Right lobe of liver (tissue), 6 donors: Measurements from ENCODE around the gene SIGLEC1. TPM values are rescaled to one million over a fixed set of nuclear protein-coding genes. Genes with fewer than 3 reads are reported as not detected.

Source experiments
- ATAC-seq, 4 donors: fragments of 200-7000 bp; cut with Tn5 transposase; one replicate each; pipeline ENCODE4 v1.9.1; 2020; ENCODE audit warnings: mild to moderate bottlenecking in 4 of 4, moderate library complexity in 4 of 4
- DNase-seq, 3 donors: peaks; one replicate each; pipeline ENCODE4 v3.0.0-alpha.2; 2020
- H3K27ac ChIP-seq, 3 donors: fragments of 200-600 bp; one replicate each; pipeline ENCODE4 v1.8.0; 2022
- H3K27me3 ChIP-seq, 2 donors: fragments of 200-600 bp; one replicate each; pipeline ENCODE4 v1.8.0; 2022
- H3K36me3 ChIP-seq, 4 donors: fragments of 200-600 bp; sonication (generic) in 1 of 4; one replicate each; pipeline versions ENCODE4 v1.5.1 to v1.8.0; 2017 to 2022; ENCODE audit warnings: control low read depth in 1 of 4
- H3K4me1 ChIP-seq, 4 donors: fragments of 200-600 bp; sonication (generic) in 1 of 4; one replicate each; pipeline versions ENCODE4 v1.5.1 to v1.8.0; 2017 to 2022; ENCODE audit warnings: control low read depth in 1 of 4
- H3K4me3 ChIP-seq, 3 donors: fragments of 200-600 bp; one replicate each; pipeline ENCODE4 v1.8.0; 2022
- H3K9me3 ChIP-seq, 4 donors: fragments of 200-600 bp; sonication (generic) in 1 of 4; one replicate each; pipeline versions ENCODE4 v1.5.1 to v1.8.0; 2017 to 2022; ENCODE audit warnings: control low read depth in 1 of 4
- POLR2A ChIP-seq: fragments of 450-650 bp; IDR thresholded peaks from one replicate; pipeline ENCODE4 v1.6.1; 2017; ENCODE audit warnings: antibody characterized with exemption, mild to moderate bottlenecking
- WGBS: methylation state at CpG from one replicate; pipeline ENCODE4 v1.1.6; 2018; ENCODE audit warnings: low coverage, low lambda C conversion rate; ENCODE audit not compliant: insufficient coverage; ENCODE audit errors: missing lambda C conversion rate; 5-methylcytosine and 5-hydroxymethylcytosine counted together
- intact Hi-C, 2 donors: fragments of 100-400 bp; cut with DNase I; formaldehyde crosslinking; loops; one replicate each; pipeline versions ENCODE4 v1.11.2 to v1.14.1; 2022
- total RNA-seq, 6 experiments: library from RNA; depleted of rRNA in 2 of 6; stranded (reverse); fragments of >200 nt in 2 of 6; fragmentation: NEBNext Ultra II Directional in 3 of 6; extraction: Animal tissue kit (Norgen Biotek cat#: 25700) in 3 of 6; gene quantifications; one replicate each; pipeline versions ENCODE4 v1.1.0 to v1.2.4, GENCODE V29; 2016 to 2023
- TF ChIP-seq, protein P1 (sequence below), 4 donors: fragments of 200-600 bp in 3 of 4; fragments of 450-650 bp in 1 of 4; IDR thresholded peaks; one replicate each; pipeline versions ENCODE4 v1.5.1 to v1.8.0; 2016 to 2022; ENCODE audit warnings: antibody characterized with exemption in 4 of 4, mild to moderate bottlenecking in 2 of 4
- donor health status: DM: no; HTN: yes; CAD: no.
- donor health status: DM: no; HTN: no; CAD: no.
- donor health status: DM: no; HTN: no; CAD: no.
- donor health status: DM: no; HTN: yes; CAD: no.
- donor health status: DM: no; HTN: yes; CAD: no.

The SIGLEC1 gene
- total RNA-seq, 6 experiments from 2014 or later: 2.6 to 13.9 (median 5.7) TPM

DNA sequence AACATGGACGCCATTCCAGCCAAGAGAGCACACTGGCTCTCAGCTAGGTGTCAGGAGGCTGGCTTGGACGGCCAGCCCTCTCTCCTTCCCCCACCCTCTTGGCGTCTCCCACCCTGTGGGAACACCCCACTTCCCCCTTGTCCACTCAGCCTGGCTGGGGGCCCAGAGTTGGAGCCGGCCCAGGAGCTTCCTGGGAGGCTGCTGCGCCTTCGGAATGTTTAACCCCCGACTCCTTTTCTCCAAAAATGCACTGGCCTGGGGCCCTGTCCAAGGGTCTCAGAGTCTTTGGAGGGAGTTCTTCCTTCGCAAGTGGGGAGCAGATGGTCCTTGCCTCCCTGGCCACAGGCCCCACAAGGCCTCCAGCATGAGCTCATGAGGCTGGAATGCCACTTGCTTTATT, 34.7 kb downstream of the SIGLEC1 start:
- Histone ChIP-seq H3K4me3 (no peak overlapping the region), H3K36me3 (no peaks in the 10 kb centered on the region), H3K4me1 (peaks cover 0 to 6% (median 0%) of the 10 kb centered on the region in 4 donors), H3K27me3 (peaks cover 4 to 10% of the 10 kb centered on the region in 2 donors), H3K27ac (no peak overlapping the region), H3K9me3 (no peaks in the 10 kb centered on the region)
- TF ChIP-seq, protein P1, sequence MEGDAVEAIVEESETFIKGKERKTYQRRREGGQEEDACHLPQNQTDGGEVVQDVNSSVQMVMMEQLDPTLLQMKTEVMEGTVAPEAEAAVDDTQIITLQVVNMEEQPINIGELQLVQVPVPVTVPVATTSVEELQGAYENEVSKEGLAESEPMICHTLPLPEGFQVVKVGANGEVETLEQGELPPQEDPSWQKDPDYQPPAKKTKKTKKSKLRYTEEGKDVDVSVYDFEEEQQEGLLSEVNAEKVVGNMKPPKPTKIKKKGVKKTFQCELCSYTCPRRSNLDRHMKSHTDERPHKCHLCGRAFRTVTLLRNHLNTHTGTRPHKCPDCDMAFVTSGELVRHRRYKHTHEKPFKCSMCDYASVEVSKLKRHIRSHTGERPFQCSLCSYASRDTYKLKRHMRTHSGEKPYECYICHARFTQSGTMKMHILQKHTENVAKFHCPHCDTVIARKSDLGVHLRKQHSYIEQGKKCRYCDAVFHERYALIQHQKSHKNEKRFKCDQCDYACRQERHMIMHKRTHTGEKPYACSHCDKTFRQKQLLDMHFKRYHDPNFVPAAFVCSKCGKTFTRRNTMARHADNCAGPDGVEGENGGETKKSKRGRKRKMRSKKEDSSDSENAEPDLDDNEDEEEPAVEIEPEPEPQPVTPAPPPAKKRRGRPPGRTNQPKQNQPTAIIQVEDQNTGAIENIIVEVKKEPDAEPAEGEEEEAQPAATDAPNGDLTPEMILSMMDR (IDR thresholded peaks at IDR 0.05): no peak
- no peak for TF ChIP-seq POLR2A
- WGBS: 60% methylated on average over 6 of the region's 8 CpGs
- intact Hi-C loops: loop anchor here in 1 of 2 donors (10.0 kb wide), 1 partner anchor 97 kb away; no protein-coding TSS in a partner anchor
- no peak for DNase-seq
- no peak for ATAC-seq

DNA sequence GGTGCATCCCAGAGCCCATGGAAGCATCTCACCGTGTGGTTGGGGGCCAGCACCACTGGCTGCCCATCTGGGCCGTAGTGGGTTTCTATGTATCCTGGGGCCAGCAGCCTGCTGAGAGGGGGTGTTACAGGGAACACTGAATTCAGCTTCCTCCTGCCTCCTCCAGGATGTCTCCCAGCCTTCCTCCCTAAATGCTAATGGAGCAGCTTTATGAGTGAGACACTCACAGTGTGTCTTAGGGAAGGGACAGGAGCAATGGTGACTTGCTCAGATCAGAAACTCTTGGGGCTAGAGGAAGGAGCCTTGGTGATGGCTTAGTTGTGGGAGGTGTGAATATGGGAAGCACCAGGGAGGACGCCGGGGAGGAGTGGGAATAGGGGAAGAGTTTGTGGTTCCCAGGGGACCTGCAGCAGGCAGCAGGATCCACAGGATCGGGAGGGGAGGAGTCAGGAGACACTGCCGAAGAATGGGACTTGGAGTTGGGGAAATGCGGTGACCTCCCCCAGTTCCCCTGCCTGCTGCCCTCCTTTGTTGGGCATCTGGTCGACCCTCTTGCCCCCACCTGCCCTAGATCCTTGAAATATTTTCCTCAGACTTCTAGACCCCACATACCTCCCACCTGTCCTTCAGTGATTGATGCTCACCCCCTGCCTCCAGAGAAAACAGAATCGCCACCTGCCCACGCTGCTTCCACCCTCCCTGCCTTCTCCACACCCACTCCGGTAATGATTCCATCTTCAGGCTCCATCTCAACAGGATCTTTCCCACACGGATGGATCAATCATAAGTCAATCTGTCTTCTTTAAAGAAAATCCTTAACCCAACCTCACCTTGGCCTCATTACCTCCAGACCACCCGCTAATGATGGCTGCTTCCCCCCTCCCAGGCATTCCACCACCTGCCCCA, 37.2 kb downstream of the SIGLEC1 start:
- DNase-seq (no peak), ATAC-seq (no peak)
- Histone ChIP-seq H3K36me3 (no peaks in the 10 kb centered on the region), H3K27ac (no peak overlapping the region), H3K4me1 (peaks cover 0 to 2% (median 0%) of the 10 kb centered on the region in 4 donors), H3K27me3 (peaks cover 0 to 23% of the 10 kb centered on the region in 2 donors), H3K9me3 (no peaks in the 10 kb centered on the region), H3K4me3 (no peak overlapping the region)
- intact Hi-C loops: loop anchor here in 1 of 2 donors (10.0 kb wide), 1 partner anchor 100 kb away; no protein-coding TSS in a partner anchor
- WGBS: 27% methylated on average over 9 of the region's 13 CpGs
- TF ChIP-seq, protein P1 (IDR thresholded peaks at IDR 0.05): no peak
- no peak for TF ChIP-seq POLR2A

DNA sequence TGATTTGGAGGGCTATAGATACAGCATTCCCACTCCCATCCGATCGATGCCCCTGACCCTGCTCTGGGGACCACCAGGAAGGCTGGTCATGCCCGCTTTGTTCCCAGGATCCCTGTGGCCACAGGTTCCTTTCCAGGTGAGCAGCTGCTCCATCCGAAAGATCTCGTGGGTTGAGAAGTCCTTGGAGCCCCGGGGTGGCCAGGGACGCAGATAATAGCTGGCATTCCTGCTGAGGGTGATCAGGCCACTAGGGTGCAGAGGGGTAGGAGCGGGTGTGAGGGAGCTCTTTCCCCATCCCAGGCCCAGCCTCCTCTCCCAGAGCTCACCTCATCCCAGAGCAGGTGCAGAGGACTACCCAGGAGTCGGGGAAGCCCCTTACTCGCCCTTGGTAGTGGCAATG, 38.0 kb downstream of the SIGLEC1 start:
- no peak for ATAC-seq
- H3K27me3 ChIP-seq: peaks cover 0 to 23% of the 10 kb centered on the region in 2 donors
- no peaks in the 10 kb centered on the region for H3K36me3 ChIP-seq
- TF ChIP-seq, protein P1 (IDR thresholded peaks at IDR 0.05): no peak
- no peak for TF ChIP-seq POLR2A
- no peaks in the 10 kb centered on the region for H3K9me3 ChIP-seq
- H3K4me1 ChIP-seq: peaks cover 0 to 2% (median 0%) of the 10 kb centered on the region in 4 donors
- H3K27ac ChIP-seq: no peak overlapping the region
- no peak overlapping the region for H3K4me3 ChIP-seq
- 41% methylated on average over 7 of the region's 10 CpGs for WGBS
- intact Hi-C loops: loop anchor here in 1 of 2 donors (10.0 kb wide), 1 partner anchor 100 kb away; no protein-coding TSS in a partner anchor
- DNase-seq: no peak

DNA sequence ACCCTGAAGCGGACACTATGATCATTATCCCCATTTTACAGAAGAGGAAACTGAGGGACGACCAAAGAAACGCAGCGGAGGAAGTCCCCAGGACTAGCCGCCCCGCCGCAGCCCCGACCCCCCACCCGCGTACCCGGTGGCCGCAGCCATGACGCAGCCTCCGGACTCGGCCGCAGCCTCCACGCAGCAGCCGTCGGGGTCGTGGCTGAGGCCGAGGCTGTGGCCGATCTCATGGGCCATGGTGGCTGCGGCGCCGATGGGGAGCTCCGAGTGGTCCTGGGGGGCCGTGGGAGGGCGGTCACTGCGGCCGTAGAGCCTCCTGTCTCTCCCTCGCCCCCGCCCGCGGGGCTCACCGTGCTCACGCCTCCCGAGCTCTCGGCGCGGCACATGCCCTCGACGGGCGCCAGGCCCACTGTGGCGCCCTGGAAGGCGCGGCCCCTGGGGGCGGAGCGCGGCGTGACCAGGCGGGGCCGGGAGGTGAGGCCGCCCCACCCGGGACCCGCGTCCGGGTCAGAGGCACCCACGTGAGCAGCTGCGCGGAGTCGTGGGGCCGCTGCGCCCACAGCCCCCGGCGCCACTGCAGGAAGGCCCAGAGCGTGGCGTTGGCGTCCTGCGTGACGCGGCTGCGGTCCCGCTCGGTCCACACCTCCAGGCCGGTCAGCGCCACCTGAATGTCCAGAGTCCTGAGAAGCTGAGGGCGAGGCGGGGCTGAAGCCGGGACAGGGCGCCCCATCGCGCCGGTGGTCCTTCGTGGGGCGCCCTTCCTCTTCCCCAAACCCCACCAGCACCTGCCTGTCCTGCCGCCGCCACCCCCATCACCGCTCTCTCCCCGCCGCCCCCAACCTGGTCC, 39.0 kb downstream of the SIGLEC1 start:
- 7% methylated on average over 3 of the region's 90 CpGs for WGBS
- no peak overlapping the region for H3K27ac ChIP-seq
- no peaks in the 10 kb centered on the region for H3K9me3 ChIP-seq
- H3K27me3 ChIP-seq: peaks cover 0 to 23% of the 10 kb centered on the region in 2 donors
- TF ChIP-seq POLR2A: no peak
- TF ChIP-seq, protein P1 (IDR thresholded peaks at IDR 0.05): no peak
- no peak for ATAC-seq
- no peak overlapping the region for H3K4me3 ChIP-seq
- intact Hi-C loops: loop anchor here in 1 of 2 donors (10.0 kb wide), 1 partner anchor 101 kb away; no protein-coding TSS in a partner anchor
- H3K4me1 ChIP-seq: peaks cover 0 to 2% (median 0%) of the 10 kb centered on the region in 4 donors
- no peak for DNase-seq
- no peaks in the 10 kb centered on the region for H3K36me3 ChIP-seq
